Caki2 (cell line): ENCODE results near the gene CT45A10. TPM values are rescaled to one million over a fixed set of nuclear protein-coding genes. Genes with fewer than 3 reads are reported as not detected.

Experiments used
- total RNA-seq: library from RNA; depleted of rRNA; stranded (reverse); fragments of >200 nt; shearing (Covaris generic); gene quantifications from 2 replicates; pipeline ENCODE4 v1.2.3, GENCODE V29; 2014; ENCODE audit warnings: low replicate concordance; rRNA removed

CT45A10 gene
- total RNA-seq, 1 experiment from 2014 or later = not detected

Other genes with a start within 250 kb of the CT45A10 start
- not detected in 2 replicates for gene CT45A1, start 179.8 kb downstream of the CT45A10 start, total RNA-seq
- not detected in 2 replicates for gene CT45A3, start 125.3 kb downstream of the CT45A10 start, total RNA-seq
- not detected in 2 replicates for gene CT45A5, start 107.9 kb downstream of the CT45A10 start, total RNA-seq
- not detected in 2 replicates for gene CT45A6, start 90.7 kb downstream of the CT45A10 start, total RNA-seq
- not detected in 2 replicates for gene CT45A2, start 73.4 kb downstream of the CT45A10 start, total RNA-seq
- gene CT45A7, start 56.2 kb downstream of the CT45A10 start, total RNA-seq = not detected in 2 replicates
- gene CT45A8, start 38.9 kb downstream of the CT45A10 start, total RNA-seq = not detected in 2 replicates
- not detected in 2 replicates for gene CT45A9, start 21.6 kb downstream of the CT45A10 start, total RNA-seq
- gene SAGE1, start 272 bp upstream of the CT45A10 start, total RNA-seq = not detected in 2 replicates
- 13.9 and 17.2 TPM in 2 replicates for gene MMGT1, start 80.5 kb upstream of the CT45A10 start, total RNA-seq
- 3.0 and 7.1 TPM in 2 replicates for gene SLC9A6, start 92.0 kb upstream of the CT45A10 start, total RNA-seq